Measurements from ENCODE around the gene TGFB2. TPM values are rescaled to one million over a fixed set of nuclear protein-coding genes. Genes with fewer than 3 reads are reported as not detected.
A peak's percentile ranks its signal among the peaks of the same experiment; 100 is the strongest.

Gene TGFB2
- total and polyA plus RNA-seq, 2 experiments from 2014 or later = 0.31 to 1.4 TPM

GRCh38 chr1:218346391-218347204 lies 1.5 kb downstream of the TGFB2 start:
- DNase-seq (ENCODE audit: low spot score) = peak; percentile 32
- no peak for TF ChIP-seq NANOG (IDR thresholded peaks at IDR 0.05; ENCODE audit: borderline replicate concordance)
- no peak for TF ChIP-seq ETS1 (IDR thresholded peaks at IDR 0.05)
- no peak for TF ChIP-seq CTCF (conservative IDR thresholded peaks at IDR 0.05; ENCODE audit: low read depth in 2 of 2)
- no peak for TF ChIP-seq CREB1 (CRISPR knock-in tag; IDR thresholded peaks at IDR 0.05; ENCODE audit: low read depth)
- no peak for TF ChIP-seq REST (IDR thresholded peaks at IDR 0.05; ENCODE audit: unreplicated experiment)
- TF ChIP-seq POLR2AphosphoS5 (IDR thresholded peaks at IDR 0.05; ENCODE audit: low read depth) = no peak
- TF ChIP-seq ZNF114 (CRISPR knock-in tag; IDR thresholded peaks at IDR 0.05) = no peak
- no peak for TF ChIP-seq JUNB (IDR thresholded peaks at IDR 0.05; ENCODE audit: unreplicated experiment)
- no peak for TF ChIP-seq STAT1 (IDR thresholded peaks at IDR 0.05; ENCODE audit: unreplicated experiment)
- no peak for TF ChIP-seq ZNF331 (CRISPR knock-in tag; IDR thresholded peaks at IDR 0.05; ENCODE audit: low read depth)
- TF ChIP-seq EZH2 (IDR thresholded peaks at IDR 0.05; ENCODE audit: low read depth, unreplicated experiment) = no peak
- TF ChIP-seq ZNF462 (CRISPR knock-in tag; IDR thresholded peaks at IDR 0.05) = no peak
- no peak for TF ChIP-seq EZH2phosphoT487 (IDR thresholded peaks at IDR 0.05; ENCODE audit: unreplicated experiment)
- H3K9me2 ChIP-seq (ENCODE audit: insufficient read depth) = no peaks in the 10 kb centered on the region
- peaks cover 33% of the 10 kb centered on the region for H3K27me3 ChIP-seq (ENCODE audit: insufficient read depth)
- H3K4me1 Mint-ChIP-seq = peaks cover 30% of the 10 kb centered on the region
- no peaks in the 10 kb centered on the region for H3K79me2 ChIP-seq (replicated peaks; ENCODE audit: insufficient read depth)
- H4K20me1 ChIP-seq (replicated peaks; ENCODE audit: insufficient read depth) = no peaks in the 10 kb centered on the region
- H3K4me3 ChIP-seq = peak overlapping the region; percentile 85
- H3K4me2 ChIP-seq = peak overlapping the region; percentile 100
- H3F3A ChIP-seq (replicated peaks; ENCODE audit: low read depth) = peaks cover 4% of the 10 kb centered on the region; the same call in 1 of the 2 replicates
- H3K36me3 ChIP-seq (ENCODE audit: insufficient read depth) = no peaks in the 10 kb centered on the region
- no peak overlapping the region for H3K27ac ChIP-seq (ENCODE audit: low read depth)
- ATAC-seq = peak; percentile 19
- H3K27ac Mint-ChIP-seq = no peak overlapping the region
- peaks cover 26% of the 10 kb centered on the region for H3K4me1 ChIP-seq (ENCODE audit: insufficient read depth)
- H3K4me3 Mint-ChIP-seq = no peak overlapping the region
- no peaks in the 10 kb centered on the region for H3K9me3 Mint-ChIP-seq
- peaks cover 2% of the 10 kb centered on the region for H3K27me3 Mint-ChIP-seq (ENCODE audit: insufficient read depth, low read depth, poor library complexity)
- peaks cover 3% of the 10 kb centered on the region; the same call in 1 of the 3 replicates for H3K36me3 Mint-ChIP-seq (ENCODE audit: low read depth)
- peak overlapping the region; percentile 91 for H2AFZ ChIP-seq

Data from GM23338 (cell line).